HepG2 (cell line): ENCODE measurements around the gene IQSEC1. TPM values are rescaled to one million over a fixed set of nuclear protein-coding genes. Genes with fewer than 3 reads are reported as not detected.
A peak's percentile ranks its signal among the peaks of the same experiment; 100 is the strongest.

Source experiments
- ARNT ChIP-seq: fragments of 450-650 bp; IDR thresholded peaks from 2 replicates; pipeline ENCODE4 v1.6.1; 2017
- GPN1 ChIP-seq: sonication (generic); formaldehyde crosslinking; IDR thresholded peaks from 2 replicates; pipeline ENCODE4 v1.5.1; 2020; ENCODE audit warnings: missing genetic modification reagents, borderline replicate concordance
- HNRNPK ChIP-seq: fragments of 200-400 bp; formaldehyde crosslinking; IDR thresholded peaks from 2 replicates; pipeline ENCODE4 v1.6.1; 2018; ENCODE audit warnings: low read length, low read depth, moderate library complexity, mild to moderate bottlenecking; ENCODE audit not compliant: poor library complexity, severe bottlenecking
- HOXA7 ChIP-seq: sonication (generic); formaldehyde crosslinking; IDR thresholded peaks from 2 replicates; pipeline ENCODE4 v1.8.1; 2022; ENCODE audit warnings: mild to moderate bottlenecking, missing genetic modification reagents, moderate library complexity
- IKZF4 ChIP-seq: sonication (generic); formaldehyde crosslinking; IDR thresholded peaks from 2 replicates; pipeline ENCODE4 v1.5.1; 2020; ENCODE audit warnings: borderline replicate concordance, mild to moderate bottlenecking, low read depth, missing genetic modification reagents; ENCODE audit errors: not compliant biosample characterization
- MLLT10 ChIP-seq: sonication (generic); formaldehyde crosslinking; IDR thresholded peaks from 2 replicates; pipeline ENCODE4 v1.4.0; 2020; ENCODE audit warnings: missing genetic modification reagents
- MZF1 ChIP-seq: sonication (generic); formaldehyde crosslinking; IDR thresholded peaks from 2 replicates; pipeline ENCODE4 v1.8.1; 2023; ENCODE audit warnings: mild to moderate bottlenecking, missing genetic modification reagents, borderline replicate concordance
- PRPF4 ChIP-seq: fragments of 200-400 bp; formaldehyde crosslinking; IDR thresholded peaks from 2 replicates; pipeline ENCODE4 v1.6.1; 2016; ENCODE audit warnings: low read length, low read depth; ENCODE audit not compliant: poor library complexity, severe bottlenecking
- RBM22 ChIP-seq: fragments of 200-400 bp; formaldehyde crosslinking; optimal IDR thresholded peaks from 2 replicates; pipeline ENCODE3; 2017; ENCODE audit warnings: mild to moderate bottlenecking, low read length, moderate library complexity
- RFX3 ChIP-seq: IDR thresholded peaks from 2 replicates; pipeline ENCODE4 v1.6.1; 2016; ENCODE audit warnings: missing biosample characterization, missing genetic modification reagents
- ZNF101 ChIP-seq: sonication (generic); formaldehyde crosslinking; IDR thresholded peaks from 2 replicates; pipeline ENCODE4 v1.4.0; 2020; ENCODE audit warnings: mild to moderate bottlenecking, low read depth, missing genetic modification reagents, borderline replicate concordance
- ZNF644 ChIP-seq: IDR thresholded peaks from 2 replicates; pipeline ENCODE4 v1.6.1; 2016; ENCODE audit warnings: low read depth
- polyA plus RNA-seq, 8 experiments: library from polyadenylated mRNA; depleted of rRNA in 3 of 8; stranded (reverse) in 7 of 8; unstranded in 1 of 8; fragments of >200 nt; fragmentation: Illumina TruSeq in 4 of 8; extraction: Trizol in 4 of 8; gene quantifications; 2 replicates each; pipeline versions ENCODE4 v1.2.1 to v1.2.3, GENCODE V29; 2011 to 2016; ENCODE audit warnings: low read depth in 4 of 8, missing spikeins in 1 of 8, mixed read lengths in 1 of 8; ENCODE audit not compliant: insufficient read depth in 1 of 8
- total RNA-seq, 5 experiments: library from RNA; depleted of rRNA; stranded (reverse); fragments of >200 nt; fragmentation: Illumina TruSeq; extraction: Trizol; gene quantifications; 2 replicates each; pipeline ENCODE4 v1.2.3, GENCODE V29; 2016; ENCODE audit warnings: low read depth in 1 of 5
- TF ChIP-seq, protein P1 (sequence below): sonication (generic); formaldehyde crosslinking; IDR thresholded peaks from 2 replicates; pipeline ENCODE4 v1.4.0; 2020; ENCODE audit warnings: missing genetic modification reagents
- TF ChIP-seq, protein P2 (sequence below): sonication (generic); formaldehyde crosslinking; IDR thresholded peaks from 2 replicates; pipeline ENCODE4 v1.8.0; 2022; ENCODE audit warnings: mild to moderate bottlenecking, missing genetic modification reagents, borderline replicate concordance
- TF ChIP-seq, protein P3 (sequence below): sonication (generic); formaldehyde crosslinking; conservative IDR thresholded peaks from 2 replicates; pipeline ENCODE4 v1.5.0; 2020; ENCODE audit warnings: missing genetic modification reagents
- TF ChIP-seq, protein P4 (sequence below): sonication (generic); formaldehyde crosslinking; IDR thresholded peaks from 2 replicates; pipeline ENCODE4 v1.5.0; 2020; ENCODE audit warnings: missing genetic modification reagents
- TF ChIP-seq, protein P5 (sequence below): sonication (generic); formaldehyde crosslinking; IDR thresholded peaks from 2 replicates; pipeline ENCODE4 v1.5.0; 2020; ENCODE audit warnings: mild to moderate bottlenecking, missing genetic modification reagents, borderline replicate concordance
- TF ChIP-seq, protein P6 (sequence below): sonication (generic); formaldehyde crosslinking; IDR thresholded peaks from 2 replicates; pipeline ENCODE4 v1.4.0; 2020; ENCODE audit warnings: missing genetic modification reagents

Gene IQSEC1
- total and polyA plus RNA-seq, 2 of the 13 experiments (the other 11 are each of a cell fraction or from before 2014, with no cell fraction given) = 17.4 to 20.2 TPM

DNA sequence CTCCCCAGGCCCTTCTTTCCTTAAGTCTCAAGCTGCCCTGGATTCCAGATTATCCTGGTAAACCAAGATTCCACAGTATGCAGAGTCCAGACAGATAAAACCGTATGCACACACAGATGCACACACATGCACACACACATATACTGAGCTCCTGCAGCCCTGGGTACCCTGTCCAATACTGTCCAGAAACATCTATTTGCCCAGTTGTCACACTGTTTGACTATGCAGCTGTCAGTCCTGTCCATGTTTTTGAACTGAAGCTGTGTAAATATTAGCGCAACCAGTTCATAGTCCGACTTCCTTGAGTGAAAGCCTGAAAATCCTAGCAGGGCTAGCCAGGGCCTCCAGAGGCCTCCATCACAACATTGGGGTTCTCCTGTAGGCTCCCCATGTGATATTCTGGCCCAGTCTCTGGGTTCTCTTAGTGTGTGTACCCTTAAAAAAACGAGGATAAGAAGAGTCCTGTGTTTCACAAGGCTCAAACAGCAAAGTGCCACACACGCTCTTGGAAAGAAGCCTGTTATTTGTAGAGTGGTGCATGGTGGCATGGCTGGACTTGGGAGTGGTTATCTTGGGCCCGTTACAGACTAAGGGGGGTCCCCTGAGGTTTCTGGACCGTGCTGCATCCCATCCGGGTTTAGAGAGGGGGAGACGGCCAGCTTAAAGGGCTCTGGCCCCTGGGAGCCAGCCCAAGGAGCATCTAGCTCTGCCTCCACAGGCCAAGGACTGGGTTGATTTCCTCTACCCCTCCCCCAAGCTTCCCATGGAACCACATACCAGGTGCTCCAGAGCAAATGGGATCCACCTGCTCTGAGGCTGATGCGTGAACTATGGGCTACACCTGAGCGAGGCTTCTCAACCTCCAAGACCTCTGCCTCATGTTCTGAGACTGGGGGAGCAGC is 108.3 kb downstream of the IQSEC1 start (continued):
- TF ChIP-seq, protein P1, sequence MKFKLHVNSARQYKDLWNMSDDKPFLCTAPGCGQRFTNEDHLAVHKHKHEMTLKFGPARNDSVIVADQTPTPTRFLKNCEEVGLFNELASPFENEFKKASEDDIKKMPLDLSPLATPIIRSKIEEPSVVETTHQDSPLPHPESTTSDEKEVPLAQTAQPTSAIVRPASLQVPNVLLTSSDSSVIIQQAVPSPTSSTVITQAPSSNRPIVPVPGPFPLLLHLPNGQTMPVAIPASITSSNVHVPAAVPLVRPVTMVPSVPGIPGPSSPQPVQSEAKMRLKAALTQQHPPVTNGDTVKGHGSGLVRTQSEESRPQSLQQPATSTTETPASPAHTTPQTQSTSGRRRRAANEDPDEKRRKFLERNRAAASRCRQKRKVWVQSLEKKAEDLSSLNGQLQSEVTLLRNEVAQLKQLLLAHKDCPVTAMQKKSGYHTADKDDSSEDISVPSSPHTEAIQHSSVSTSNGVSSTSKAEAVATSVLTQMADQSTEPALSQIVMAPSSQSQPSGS (CRISPR knock-in tag) = peak; percentile 91
- TF ChIP-seq, protein P2, sequence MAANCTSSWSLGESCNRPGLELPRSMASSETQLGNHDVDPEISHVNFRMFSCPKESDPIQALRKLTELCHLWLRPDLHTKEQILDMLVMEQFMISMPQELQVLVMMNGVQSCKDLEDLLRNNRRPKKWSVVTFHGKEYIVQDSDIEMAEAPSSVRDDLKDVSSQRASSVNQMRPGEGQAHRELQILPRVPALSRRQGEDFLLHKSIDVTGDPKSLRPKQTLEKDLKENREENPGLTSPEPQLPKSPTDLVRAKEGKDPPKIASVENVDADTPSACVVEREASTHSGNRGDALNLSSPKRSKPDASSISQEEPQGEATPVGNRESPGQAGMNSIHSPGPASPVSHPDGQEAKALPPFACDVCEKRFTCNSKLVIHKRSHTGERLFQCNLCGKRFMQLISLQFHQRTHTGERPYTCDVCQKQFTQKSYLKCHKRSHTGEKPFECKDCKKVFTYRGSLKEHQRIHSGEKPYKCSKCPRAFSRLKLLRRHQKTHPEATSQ (CRISPR knock-in tag) = peak; percentile 74; the same call in 1 of the 2 replicates
- TF ChIP-seq ARNT (no peak), GPN1 (CRISPR knock-in tag) (no peak), ZNF644 (peak; percentile 71), PRPF4 (no peak), RBM22 (peak; percentile 23), IKZF4 (no peak), RFX3 (no peak), MLLT10 (CRISPR knock-in tag) (no peak), HNRNPK (no peak), ZNF101 (no peak), HOXA7 (CRISPR knock-in tag) (no peak), MZF1 (CRISPR knock-in tag) (no peak)
- TF ChIP-seq, protein P3, sequence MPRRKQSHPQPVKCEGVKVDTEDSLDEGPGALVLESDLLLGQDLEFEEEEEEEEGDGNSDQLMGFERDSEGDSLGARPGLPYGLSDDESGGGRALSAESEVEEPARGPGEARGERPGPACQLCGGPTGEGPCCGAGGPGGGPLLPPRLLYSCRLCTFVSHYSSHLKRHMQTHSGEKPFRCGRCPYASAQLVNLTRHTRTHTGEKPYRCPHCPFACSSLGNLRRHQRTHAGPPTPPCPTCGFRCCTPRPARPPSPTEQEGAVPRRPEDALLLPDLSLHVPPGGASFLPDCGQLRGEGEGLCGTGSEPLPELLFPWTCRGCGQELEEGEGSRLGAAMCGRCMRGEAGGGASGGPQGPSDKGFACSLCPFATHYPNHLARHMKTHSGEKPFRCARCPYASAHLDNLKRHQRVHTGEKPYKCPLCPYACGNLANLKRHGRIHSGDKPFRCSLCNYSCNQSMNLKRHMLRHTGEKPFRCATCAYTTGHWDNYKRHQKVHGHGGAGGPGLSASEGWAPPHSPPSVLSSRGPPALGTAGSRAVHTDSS (CRISPR knock-in tag) = no peak
- TF ChIP-seq, protein P4, sequence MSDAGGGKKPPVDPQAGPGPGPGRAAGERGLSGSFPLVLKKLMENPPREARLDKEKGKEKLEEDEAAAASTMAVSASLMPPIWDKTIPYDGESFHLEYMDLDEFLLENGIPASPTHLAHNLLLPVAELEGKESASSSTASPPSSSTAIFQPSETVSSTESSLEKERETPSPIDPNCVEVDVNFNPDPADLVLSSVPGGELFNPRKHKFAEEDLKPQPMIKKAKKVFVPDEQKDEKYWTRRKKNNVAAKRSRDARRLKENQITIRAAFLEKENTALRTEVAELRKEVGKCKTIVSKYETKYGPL (CRISPR knock-in tag) = 0 out of 2 replicates have a peak, but pooled peaks have one; percentile 39
- TF ChIP-seq, protein P5, sequence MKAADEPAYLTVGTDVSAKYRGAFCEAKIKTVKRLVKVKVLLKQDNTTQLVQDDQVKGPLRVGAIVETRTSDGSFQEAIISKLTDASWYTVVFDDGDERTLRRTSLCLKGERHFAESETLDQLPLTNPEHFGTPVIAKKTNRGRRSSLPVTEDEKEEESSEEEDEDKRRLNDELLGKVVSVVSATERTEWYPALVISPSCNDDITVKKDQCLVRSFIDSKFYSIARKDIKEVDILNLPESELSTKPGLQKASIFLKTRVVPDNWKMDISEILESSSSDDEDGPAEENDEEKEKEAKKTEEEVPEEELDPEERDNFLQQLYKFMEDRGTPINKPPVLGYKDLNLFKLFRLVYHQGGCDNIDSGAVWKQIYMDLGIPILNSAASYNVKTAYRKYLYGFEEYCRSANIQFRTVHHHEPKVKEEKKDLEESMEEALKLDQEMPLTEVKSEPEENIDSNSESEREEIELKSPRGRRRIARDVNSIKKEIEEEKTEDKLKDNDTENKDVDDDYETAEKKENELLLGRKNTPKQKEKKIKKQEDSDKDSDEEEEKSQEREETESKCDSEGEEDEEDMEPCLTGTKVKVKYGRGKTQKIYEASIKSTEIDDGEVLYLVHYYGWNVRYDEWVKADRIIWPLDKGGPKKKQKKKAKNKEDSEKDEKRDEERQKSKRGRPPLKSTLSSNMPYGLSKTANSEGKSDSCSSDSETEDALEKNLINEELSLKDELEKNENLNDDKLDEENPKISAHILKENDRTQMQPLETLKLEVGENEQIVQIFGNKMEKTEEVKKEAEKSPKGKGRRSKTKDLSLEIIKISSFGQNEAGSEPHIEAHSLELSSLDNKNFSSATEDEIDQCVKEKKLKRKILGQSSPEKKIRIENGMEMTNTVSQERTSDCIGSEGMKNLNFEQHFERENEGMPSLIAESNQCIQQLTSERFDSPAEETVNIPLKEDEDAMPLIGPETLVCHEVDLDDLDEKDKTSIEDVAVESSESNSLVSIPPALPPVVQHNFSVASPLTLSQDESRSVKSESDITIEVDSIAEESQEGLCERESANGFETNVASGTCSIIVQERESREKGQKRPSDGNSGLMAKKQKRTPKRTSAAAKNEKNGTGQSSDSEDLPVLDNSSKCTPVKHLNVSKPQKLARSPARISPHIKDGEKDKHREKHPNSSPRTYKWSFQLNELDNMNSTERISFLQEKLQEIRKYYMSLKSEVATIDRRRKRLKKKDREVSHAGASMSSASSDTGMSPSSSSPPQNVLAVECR (CRISPR knock-in tag) = peak; percentile 87; the same call in 1 of the 2 replicates
- TF ChIP-seq, protein P6, sequence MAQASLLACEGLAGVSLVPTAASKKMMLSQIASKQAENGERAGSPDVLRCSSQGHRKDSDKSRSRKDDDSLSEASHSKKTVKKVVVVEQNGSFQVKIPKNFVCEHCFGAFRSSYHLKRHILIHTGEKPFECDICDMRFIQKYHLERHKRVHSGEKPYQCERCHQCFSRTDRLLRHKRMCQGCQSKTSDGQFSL (CRISPR knock-in tag) = no peak
